HEK293 (cell line): ENCODE measurements around the gene FGF12.
A peak's percentile ranks its signal among the peaks of the same experiment; 100 is the strongest.

ENCODE experiments used
- CTCF ChIA-PET: fragments of 350-600 bp; formaldehyde crosslinking; extraction: SDS; loops from one replicate; lab custom pipeline; 2021; ENCODE audit warnings: antibody characterized with exemption; lab: Yijun Ruan, JAX
- POLR2A ChIA-PET: fragments of 300-600 bp; formaldehyde crosslinking; extraction: SDS; loops from one replicate; lab custom pipeline; 2020; ENCODE audit warnings: antibody characterized with exemption, inconsistent platforms; lab: Yijun Ruan, JAX
- H3K27ac ChIP-seq: fragments of 200-500 bp; sonication (Bioruptor generic); 2 replicates; pipeline ENCODE4 v1.5.1; 2014; ENCODE audit warnings: low read depth, low read length, control low read depth, inconsistent platforms; ENCODE audit errors: extremely low read depth
- H3K36me3 ChIP-seq, 2 experiments: fragments of 200-500 bp in 1 of 2; sonication (Bioruptor generic) in 1 of 2; 1 replicate in 1 of 2; 2 replicates in 1 of 2; pipeline ENCODE4 v1.5.1; 2014 to 2017; ENCODE audit warnings: inconsistent platforms in 2 of 2, low read length in 2 of 2; ENCODE audit not compliant: control insufficient read depth in 2 of 2, insufficient read depth in 1 of 2
- H3K4me1 ChIP-seq: fragments of 200-500 bp; sonication (Bioruptor generic); 2 replicates; pipeline ENCODE4 v1.5.1; 2014; ENCODE audit warnings: mild to moderate bottlenecking, low read length, inconsistent platforms; ENCODE audit not compliant: control insufficient read depth, insufficient read depth
- H3K4me3 ChIP-seq: 2 replicates; pipeline ENCODE4 v1.5.1; 2011; ENCODE audit warnings: low read depth, mild to moderate bottlenecking, control low read depth, low read length, moderate library complexity
- H3K9me3 ChIP-seq: fragments of 200-500 bp; sonication (Bioruptor generic); 2 replicates; pipeline ENCODE4 v1.5.1; 2014; ENCODE audit warnings: low read depth, low read length, inconsistent platforms; ENCODE audit not compliant: control insufficient read depth, insufficient read depth
- EGR2 ChIP-seq: fragments of 450-650 bp; formaldehyde crosslinking; IDR thresholded peaks from 2 replicates; pipeline ENCODE4 v1.5.1; 2016; ENCODE audit warnings: low read depth, missing biosample characterization, missing genetic modification characterization
- GLIS2 ChIP-seq: fragments of 450-650 bp; formaldehyde crosslinking; IDR thresholded peaks from 2 replicates; pipeline ENCODE4 v1.5.1; 2016; ENCODE audit warnings: missing biosample characterization, missing genetic modification characterization
- HOXC10 ChIP-seq: sonication (generic); formaldehyde crosslinking; IDR thresholded peaks from 2 replicates; pipeline ENCODE4 v1.8.1; 2023; ENCODE audit warnings: mild to moderate bottlenecking, missing genetic modification reagents
- HOXD13 ChIP-seq: sonication (generic); formaldehyde crosslinking; IDR thresholded peaks from 2 replicates; pipeline ENCODE4 v1.8.0; 2022; ENCODE audit warnings: missing genetic modification reagents, borderline replicate concordance
- INSM2 ChIP-seq: fragments of 450-650 bp; formaldehyde crosslinking; IDR thresholded peaks from 2 replicates; pipeline ENCODE4 v1.5.1; 2016; ENCODE audit warnings: missing biosample characterization, missing genetic modification characterization
- KLF1 ChIP-seq: fragments of 450-650 bp; formaldehyde crosslinking; IDR thresholded peaks from 2 replicates; pipeline ENCODE4 v1.5.1; 2016; ENCODE audit warnings: missing biosample characterization, missing genetic modification characterization
- SCRT2 ChIP-seq: fragments of 450-650 bp; formaldehyde crosslinking; IDR thresholded peaks from 2 replicates; pipeline ENCODE4 v1.5.1; 2016; ENCODE audit warnings: missing biosample characterization, missing genetic modification characterization
- SP2 ChIP-seq: fragments of 450-650 bp; formaldehyde crosslinking; IDR thresholded peaks from 2 replicates; pipeline ENCODE4 v1.5.1; 2016; ENCODE audit warnings: missing biosample characterization, missing genetic modification characterization
- TCF7L2 ChIP-seq: IDR thresholded peaks from 2 replicates; pipeline ENCODE4 v1.6.1; 2011; ENCODE audit warnings: low read depth, mild to moderate bottlenecking, inconsistent platforms, low read length, moderate library complexity, borderline replicate concordance
- TRIM28 ChIP-seq: IDR thresholded peaks from 2 replicates; pipeline ENCODE4 v1.6.1; 2011; ENCODE audit warnings: low read length, control low read depth, borderline replicate concordance
- TSHZ1 ChIP-seq: fragments of 450-650 bp; formaldehyde crosslinking; IDR thresholded peaks from 2 replicates; pipeline ENCODE4 v1.5.1; 2016; ENCODE audit warnings: missing biosample characterization, missing genetic modification characterization, borderline replicate concordance
- ZBTB26 ChIP-seq: fragments of 450-650 bp; formaldehyde crosslinking; optimal IDR thresholded peaks from 2 replicates; pipeline ENCODE3; 2016; ENCODE audit warnings: missing biosample characterization, mild to moderate bottlenecking, missing genetic modification characterization
- ZFP37 ChIP-seq: fragments of 450-650 bp; formaldehyde crosslinking; IDR thresholded peaks from 2 replicates; pipeline ENCODE4 v1.5.1; 2016; ENCODE audit warnings: missing biosample characterization, missing genetic modification characterization
- ZFP69B ChIP-seq: fragments of 450-650 bp; formaldehyde crosslinking; IDR thresholded peaks from 2 replicates; pipeline ENCODE4 v1.5.1; 2016; ENCODE audit warnings: missing biosample characterization, missing genetic modification characterization
- ZNF19 ChIP-seq: fragments of 450-650 bp; formaldehyde crosslinking; IDR thresholded peaks from 2 replicates; pipeline ENCODE4; 2016; ENCODE audit warnings: missing biosample characterization, missing genetic modification characterization, low read depth
- ZNF223 ChIP-seq: fragments of 450-650 bp; formaldehyde crosslinking; IDR thresholded peaks from 2 replicates; pipeline ENCODE4 v1.5.1; 2016; ENCODE audit warnings: missing biosample characterization, missing genetic modification characterization
- ZNF24 ChIP-seq: fragments of 450-650 bp; formaldehyde crosslinking; IDR thresholded peaks from 2 replicates; pipeline ENCODE4 v1.5.1; 2016; ENCODE audit warnings: missing biosample characterization, missing genetic modification characterization
- ZNF48 ChIP-seq: fragments of 450-650 bp; formaldehyde crosslinking; IDR thresholded peaks from 2 replicates; pipeline ENCODE4 v1.5.1; 2016; ENCODE audit warnings: missing biosample characterization, missing genetic modification characterization
- ZNF501 ChIP-seq: fragments of 450-650 bp; formaldehyde crosslinking; IDR thresholded peaks from 2 replicates; pipeline ENCODE4 v1.5.1; 2016; ENCODE audit warnings: missing biosample characterization, missing genetic modification characterization
- ZNF558 ChIP-seq: fragments of 450-650 bp; formaldehyde crosslinking; IDR thresholded peaks from 2 replicates; pipeline ENCODE4 v1.5.1; 2016; ENCODE audit warnings: missing biosample characterization, missing genetic modification characterization
- ZNF600 ChIP-seq: fragments of 450-650 bp; formaldehyde crosslinking; IDR thresholded peaks from 2 replicates; pipeline ENCODE4 v1.5.1; 2016; ENCODE audit warnings: missing biosample characterization, missing genetic modification characterization
- ZNF626 ChIP-seq: fragments of 450-650 bp; sonication (Bioruptor Pico); formaldehyde crosslinking; IDR thresholded peaks from 2 replicates; pipeline ENCODE4 v1.5.1; 2018; ENCODE audit warnings: missing biosample characterization, missing genetic modification characterization, inconsistent platforms
- ZNF777 ChIP-seq: fragments of 450-650 bp; formaldehyde crosslinking; IDR thresholded peaks from 2 replicates; pipeline ENCODE4 v1.5.1; 2017; ENCODE audit warnings: missing biosample characterization, missing genetic modification characterization, borderline replicate concordance
- ZNF843 ChIP-seq: fragments of 450-650 bp; formaldehyde crosslinking; IDR thresholded peaks from 2 replicates; pipeline ENCODE4 v1.5.1; 2016; ENCODE audit warnings: missing biosample characterization, missing genetic modification characterization
- ZSCAN16 ChIP-seq: fragments of 450-650 bp; formaldehyde crosslinking; IDR thresholded peaks from 2 replicates; pipeline ENCODE4 v1.5.1; 2016; ENCODE audit warnings: missing biosample characterization, missing genetic modification characterization

Gene FGF12

DNA sequence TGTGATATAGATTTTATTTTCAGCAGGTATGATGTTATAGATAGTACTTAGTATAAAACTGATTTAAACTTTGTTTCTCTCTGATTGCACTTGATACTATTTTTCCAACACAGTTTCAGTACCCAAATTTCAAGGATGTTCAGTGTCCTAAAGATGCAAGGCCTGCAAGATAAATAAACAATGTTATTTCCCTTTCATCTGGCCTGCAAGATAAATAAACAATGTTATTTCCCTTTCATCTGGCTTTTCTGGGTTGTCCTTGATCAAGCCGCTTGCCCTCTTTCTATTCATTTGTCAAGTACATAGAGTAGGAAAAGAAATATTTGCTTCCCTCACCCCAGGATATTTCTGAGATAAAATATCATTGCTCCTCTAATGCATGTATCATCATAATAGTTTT is 571.0 kb downstream of the FGF12 start:
- Histone ChIP-seq H3K36me3 (no peaks in the 10 kb centered on the region), H3K9me3 (no peaks in the 10 kb centered on the region), H3K27ac (no peak overlapping the region), H3K4me1 (0 out of 2 replicates have a peak, but pooled peaks cover 2% of the 10 kb centered on the region), H3K4me3 (no peak overlapping the region)
- TF ChIP-seq HOXD13 (CRISPR knock-in tag), result no peak
- TF ChIP-seq ZNF223 (tag by site-specific recombination), result no peak
- TF ChIP-seq KLF1 (tag by site-specific recombination), result no peak
- TF ChIP-seq TCF7L2, result peak; percentile 87
- TF ChIP-seq ZNF777, result no peak
- TF ChIP-seq ZFP37 (tag by site-specific recombination), result no peak
- TF ChIP-seq ZNF626 (tag by site-specific recombination), result no peak
- CTCF ChIA-PET, result interaction anchor here (0.6 to 1.5 kb wide), 2 partner anchors 31 to 37 kb away, joined by 3 to 5 read pairs; no protein-coding TSS in a partner anchor
- POLR2A ChIA-PET, result no interaction called here

- TF ChIP-seq SP2 (no peak), EGR2 (tag by site-specific recombination) (no peak), ZNF501 (tag by site-specific recombination) (0 out of 2 replicates have a peak, but pooled peaks have one; percentile 26), ZBTB26 (tag by site-specific recombination) (peak; percentile 32), ZNF600 (no peak), SCRT2 (tag by site-specific recombination) (no peak), ZSCAN16 (tag by site-specific recombination) (peak; percentile 75)
- Histone ChIP-seq H3K4me1 (0 out of 2 replicates have a peak, but pooled peaks cover 2% of the 10 kb centered on the region), H3K4me3 (peak overlapping the region; percentile 20), H3K27ac (no peak overlapping the region), H3K36me3 (no peaks in the 10 kb centered on the region), H3K9me3 (no peaks in the 10 kb centered on the region)
- ChIA-PET POLR2A (no interaction called here), CTCF (interaction anchor here (0.7 kb wide), 1 partner anchor 9 kb away, joined by 3 read pairs; no protein-coding TSS in a partner anchor)
Measured at GRCh38 chr3:192155194-192155593, 572.1 kb downstream of the FGF12 start.

DNA sequence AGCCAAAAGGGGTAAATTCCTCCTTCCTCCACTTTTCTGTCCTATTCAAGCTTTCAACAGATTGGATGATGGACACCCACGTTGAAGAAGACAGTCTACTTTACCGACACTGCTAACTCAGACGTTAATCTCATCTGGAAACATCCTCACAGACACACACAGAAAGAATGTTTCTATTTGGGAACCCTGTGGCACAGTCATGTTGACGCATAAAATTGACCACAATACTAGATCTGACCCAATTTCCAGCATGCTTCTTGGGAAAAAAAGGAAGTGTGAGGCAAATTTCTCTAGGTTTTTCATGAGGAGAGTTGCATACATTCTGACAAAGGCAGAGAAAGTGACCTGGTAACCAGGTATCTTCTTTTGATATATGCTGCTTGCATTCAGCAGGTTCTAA is 594.1 kb downstream of the FGF12 start:
- POLR2A ChIA-PET, result no interaction called here
- no peak for TF ChIP-seq ZNF19 (tag by site-specific recombination)
- no peak for TF ChIP-seq ZNF48 (tag by site-specific recombination)
- no peak for TF ChIP-seq HOXC10 (CRISPR knock-in tag)
- no peak for TF ChIP-seq ZNF777
- no peak for TF ChIP-seq ZFP69B (tag by site-specific recombination)
- no peak for TF ChIP-seq INSM2 (tag by site-specific recombination)
- no peak for TF ChIP-seq TSHZ1 (tag by site-specific recombination)
- no peak for TF ChIP-seq ZNF24 (tag by site-specific recombination)
- no peak for TF ChIP-seq TRIM28
- no peak for TF ChIP-seq GLIS2 (tag by site-specific recombination)
- TF ChIP-seq ZBTB26 (tag by site-specific recombination), result no peak
- TF ChIP-seq ZNF843 (tag by site-specific recombination), result no peak
- TF ChIP-seq ZNF558 (tag by site-specific recombination), result no peak

More for the DNA sequence above, 594.1 kb downstream of the FGF12 start:
- no peak overlapping the region for H3K27ac ChIP-seq
- no peak overlapping the region for H3K4me3 ChIP-seq
- CTCF ChIA-PET, result interaction anchor here (2.1 kb wide), 1 partner anchor 311 kb away, joined by 5 read pairs; no protein-coding TSS in a partner anchor
- H3K4me1 ChIP-seq, result no peaks in the 10 kb centered on the region
- no peaks in the 10 kb centered on the region for H3K36me3 ChIP-seq
- no peaks in the 10 kb centered on the region for H3K9me3 ChIP-seq
